H54 (cell line): Measurements from ENCODE around the gene DST.

Source experiments
- DNase-seq: peaks from one replicate; pipeline ENCODE4 v3.0.0; 2011; ENCODE audit warnings: low spot score, mixed read lengths; ENCODE audit not compliant: insufficient read length
- FAIRE-seq: peaks from 3 replicates; lab custom pipeline; 2011; peaks lifted over from hg19 to GRCh38; lab: Jason Lieb, UNC
- POLR2A ChIP-seq: IDR thresholded peaks from 2 replicates; pipeline ENCODE4 v1.6.1; 2011; ENCODE audit warnings: low read depth, mild to moderate bottlenecking, low read length

Gene DST

DNA sequence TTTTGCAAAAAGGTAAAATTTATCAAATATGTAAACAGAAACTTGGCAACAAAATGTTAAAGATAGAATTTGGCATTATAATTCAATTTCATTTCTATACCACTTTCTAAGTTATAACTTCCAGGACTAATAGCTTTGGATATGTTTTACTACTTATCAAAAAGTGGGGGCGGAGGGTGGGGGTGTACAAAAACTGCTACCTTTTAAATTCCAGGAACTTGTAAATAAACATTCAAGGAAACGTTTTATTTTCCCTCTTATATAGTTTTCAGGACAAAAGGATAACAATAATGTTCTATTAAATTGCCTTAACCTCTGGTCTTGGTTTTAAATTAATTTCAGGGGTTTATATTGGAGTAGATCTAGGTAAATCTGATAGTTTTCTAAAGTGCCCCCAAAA, 103.8 kb downstream of the DST start:
- TF ChIP-seq POLR2A = no peak
- DNase-seq = no peak
- FAIRE-seq = no peak

DNA sequence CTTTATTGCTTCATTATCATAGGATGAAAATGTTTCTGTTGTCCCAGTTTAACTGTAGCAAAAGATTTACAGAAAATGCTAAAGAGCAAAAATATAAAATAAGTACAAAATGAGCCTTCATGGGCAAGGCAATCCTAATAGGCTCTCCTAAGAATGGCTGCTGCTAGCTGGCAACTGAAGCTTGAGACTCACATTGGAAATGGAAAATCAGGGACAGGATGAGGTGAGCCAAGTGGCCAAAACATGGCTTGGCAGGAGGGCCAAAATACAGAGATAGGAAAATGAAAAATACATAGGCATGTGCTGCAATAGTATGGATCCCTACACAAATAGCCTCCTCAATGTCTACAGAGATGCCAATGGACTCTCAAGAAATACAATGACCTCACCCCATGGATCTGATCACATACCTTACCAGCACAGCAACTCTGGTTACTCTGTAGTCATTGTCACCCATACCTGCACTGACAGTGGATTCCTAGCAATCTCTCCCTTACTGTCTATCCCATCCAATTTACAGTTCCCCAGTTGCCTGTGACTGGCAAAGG, 105.4 kb downstream of the DST start:
- FAIRE-seq (peak; percentile 45), DNase-seq (no peak)
- no peak for TF ChIP-seq POLR2A

DNA sequence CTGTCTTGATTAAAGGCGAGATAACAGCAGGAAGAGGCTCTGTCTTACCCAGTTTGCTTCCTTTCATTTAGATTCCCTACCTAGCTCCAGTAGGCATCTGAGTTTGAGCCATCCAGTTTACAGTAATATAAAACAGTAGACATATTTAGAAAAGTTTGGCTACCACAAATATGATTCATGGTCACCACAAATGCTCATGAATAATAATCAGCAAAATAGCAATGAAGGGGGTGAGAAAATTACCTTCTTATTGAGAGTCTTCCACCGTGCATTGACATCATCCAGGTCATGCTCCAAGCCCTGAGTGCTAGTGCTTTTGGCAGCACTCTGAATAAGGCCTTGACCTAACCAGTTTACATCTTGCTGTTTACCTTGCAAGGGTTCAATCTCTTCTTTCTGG, 106.2 kb downstream of the DST start:
- DNase-seq (no peak), FAIRE-seq (peak; percentile 55)
- TF ChIP-seq POLR2A = no peak

DNA sequence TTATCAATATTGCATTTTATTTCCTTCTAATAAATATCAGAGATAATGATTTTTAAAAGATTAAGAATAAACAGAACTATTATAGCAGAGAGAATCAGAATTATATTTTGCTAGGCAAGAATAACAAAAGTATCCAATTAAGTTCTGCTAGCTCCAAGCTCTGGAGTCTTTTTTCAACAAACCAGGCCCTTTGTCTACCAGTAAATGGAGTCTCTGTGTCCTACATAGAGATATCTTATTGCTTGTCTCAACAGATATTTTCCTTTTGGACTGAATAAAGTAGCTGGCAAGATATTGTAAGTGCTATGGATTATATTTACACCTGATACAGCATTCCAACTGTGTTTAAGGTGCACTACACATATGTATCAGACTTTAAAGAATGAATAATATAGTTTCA, 107.1 kb downstream of the DST start:
- TF ChIP-seq POLR2A = no peak
- FAIRE-seq (no peak), DNase-seq (no peak)

DNA sequence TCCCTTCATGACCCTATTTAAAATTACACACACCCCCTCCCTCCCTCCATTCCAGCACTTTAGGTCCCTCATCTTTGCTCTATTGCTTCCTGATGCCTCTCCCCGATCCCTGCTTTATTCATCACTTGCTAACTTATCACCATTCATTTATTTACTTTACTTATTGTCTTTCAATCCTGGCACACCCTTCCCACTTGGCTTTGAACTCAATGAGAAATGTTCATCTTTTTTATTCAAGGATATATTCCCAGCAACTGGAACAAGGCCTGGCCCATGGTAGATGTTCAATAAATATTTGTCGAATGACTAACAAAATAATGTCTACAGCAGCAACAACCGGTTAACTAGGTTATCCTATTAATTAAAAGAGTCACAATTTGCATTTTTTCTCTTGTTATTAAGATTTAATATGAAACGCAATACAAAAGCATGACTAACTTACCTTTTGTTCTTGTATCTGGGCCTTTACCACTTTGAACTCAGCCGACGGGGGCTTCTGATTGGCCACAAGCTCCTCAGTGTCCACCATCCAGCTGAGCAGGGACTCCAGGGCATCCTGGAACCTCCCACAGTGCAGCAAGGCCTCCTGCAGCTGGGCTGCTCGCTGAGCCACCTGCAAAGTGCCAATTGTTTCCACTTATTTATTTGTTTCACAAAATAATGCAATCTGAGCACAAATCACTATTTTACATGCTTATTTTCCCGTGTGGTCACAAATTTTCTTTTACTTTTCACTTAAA, 107.8 kb downstream of the DST start:
- no peak for TF ChIP-seq POLR2A
- FAIRE-seq = no peak
- no peak for DNase-seq

DNA sequence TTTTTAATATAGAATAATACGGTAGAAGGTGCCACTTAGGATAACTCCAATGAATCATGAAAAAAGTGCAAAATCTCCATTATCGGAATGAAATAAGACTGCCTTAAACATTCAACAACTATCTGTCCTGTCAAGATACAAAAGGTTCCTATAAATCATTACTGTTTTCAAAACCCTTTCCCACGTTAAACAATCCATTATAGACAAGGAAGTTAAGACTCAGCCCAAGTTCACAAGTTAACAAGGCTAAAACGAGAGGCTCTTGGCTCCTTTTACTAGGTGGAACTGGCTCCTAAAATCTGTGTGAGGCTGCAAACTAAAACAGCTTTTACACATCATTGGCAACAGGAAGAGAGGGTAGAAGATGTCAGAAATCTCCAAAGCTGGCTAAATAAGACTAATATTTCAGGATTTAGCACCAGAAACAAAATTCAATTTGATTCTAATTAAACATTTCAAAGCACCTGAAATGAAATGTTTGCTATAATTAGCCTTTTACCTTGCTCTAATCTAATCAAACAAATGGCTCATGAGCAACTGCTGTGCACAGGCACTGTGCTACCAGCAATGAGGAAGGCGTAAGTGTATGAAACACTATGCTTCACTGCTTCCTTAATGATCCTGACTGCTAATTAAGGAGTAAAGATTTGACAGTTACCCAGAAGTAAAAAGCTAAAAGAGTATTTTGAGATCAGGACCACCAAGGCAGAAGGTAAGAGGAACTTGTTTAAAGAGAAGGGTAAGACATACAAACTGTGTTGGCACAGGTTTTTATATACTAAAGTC, 109.7 kb downstream of the DST start:
- DNase-seq (no peak), FAIRE-seq (peak; percentile 45)
- TF ChIP-seq POLR2A = no peak

DNA sequence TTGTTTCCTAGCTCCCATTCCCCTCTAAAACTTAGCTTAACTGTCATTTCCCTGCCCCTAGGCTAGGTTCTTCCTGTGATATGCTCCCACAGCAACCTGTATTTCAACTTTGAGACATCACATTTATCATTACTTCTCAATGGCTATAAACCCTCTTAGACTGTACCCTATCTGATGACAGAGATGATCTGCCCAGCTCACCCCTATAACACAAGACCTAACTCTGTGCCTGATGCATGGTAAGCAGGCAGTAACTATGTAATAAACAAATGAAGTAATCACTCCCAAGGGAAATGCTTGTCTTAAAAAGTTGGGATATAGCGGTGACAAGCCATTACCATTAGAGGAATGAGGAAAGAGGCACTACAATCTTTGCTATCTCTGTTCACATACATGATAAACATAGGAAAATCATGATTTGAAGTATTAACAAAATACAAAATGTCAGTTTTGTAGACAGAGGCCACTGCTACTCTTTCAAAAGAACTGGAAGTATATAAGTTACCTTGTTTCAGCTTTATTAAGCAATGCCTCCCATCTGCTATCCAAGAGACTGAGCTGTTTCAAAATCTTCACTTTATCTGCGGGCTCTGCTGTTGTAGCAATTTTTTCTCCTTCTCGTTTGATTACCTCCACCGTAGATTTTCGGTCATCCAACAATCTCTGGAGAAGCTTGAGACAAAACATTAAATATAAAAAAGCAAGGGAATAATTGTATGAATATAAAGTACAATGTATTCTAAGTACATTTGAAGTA, 110.7 kb downstream of the DST start:
- FAIRE-seq (peak; percentile 90), DNase-seq (no peak)
- no peak for TF ChIP-seq POLR2A

DNA sequence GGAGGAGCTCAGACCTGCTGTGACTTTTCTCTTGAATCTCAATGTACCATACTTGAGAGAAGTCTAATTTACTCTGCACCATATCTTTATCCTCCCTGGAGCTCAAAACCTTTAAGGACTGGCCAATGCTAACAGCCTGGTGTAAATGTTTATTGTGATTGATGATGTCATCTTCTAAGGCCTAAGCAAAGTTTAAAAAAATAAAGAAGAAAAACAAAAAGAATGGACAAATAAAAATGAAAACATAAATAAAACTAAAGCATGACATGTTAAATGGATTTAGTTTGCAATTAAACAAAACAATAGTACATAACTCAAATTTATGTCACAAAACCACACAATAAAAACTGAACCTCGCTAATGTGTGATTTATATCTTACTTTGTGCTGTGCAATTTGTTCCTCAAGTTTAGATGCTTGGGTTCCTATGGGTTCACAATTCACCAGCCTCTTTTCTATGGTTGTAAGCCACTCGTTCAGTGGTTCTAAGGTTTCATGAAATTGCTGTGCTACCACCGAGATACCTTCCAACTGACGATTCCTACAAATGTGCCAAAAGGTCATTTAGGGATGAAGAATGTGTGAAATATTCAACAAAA, 113.0 kb downstream of the DST start:
- DNase-seq (no peak), FAIRE-seq (peak; percentile 50)
- no peak for TF ChIP-seq POLR2A

DNA sequence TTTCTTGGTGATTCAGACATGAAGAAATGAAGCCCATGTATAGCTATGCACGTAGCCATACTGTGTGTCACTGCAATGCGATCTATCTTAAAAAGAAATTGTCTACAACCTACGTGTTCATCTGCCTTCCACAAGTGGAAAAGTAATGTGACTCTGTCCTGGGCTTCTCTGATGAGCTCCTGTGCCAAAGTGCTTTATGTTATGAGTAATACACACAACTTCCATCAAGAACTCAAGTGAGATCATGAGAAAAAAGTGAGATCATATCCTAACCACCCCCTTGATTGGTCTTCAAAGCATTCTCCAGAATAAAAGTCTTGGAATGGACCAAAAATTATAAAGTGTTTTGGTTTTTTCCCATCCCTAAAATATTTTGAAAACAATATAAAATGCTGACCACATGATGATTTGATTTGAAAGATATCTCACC, 114.3 kb downstream of the DST start:
- TF ChIP-seq POLR2A = no peak
- FAIRE-seq = peak; percentile 99
- peak; percentile 58 for DNase-seq

DNA sequence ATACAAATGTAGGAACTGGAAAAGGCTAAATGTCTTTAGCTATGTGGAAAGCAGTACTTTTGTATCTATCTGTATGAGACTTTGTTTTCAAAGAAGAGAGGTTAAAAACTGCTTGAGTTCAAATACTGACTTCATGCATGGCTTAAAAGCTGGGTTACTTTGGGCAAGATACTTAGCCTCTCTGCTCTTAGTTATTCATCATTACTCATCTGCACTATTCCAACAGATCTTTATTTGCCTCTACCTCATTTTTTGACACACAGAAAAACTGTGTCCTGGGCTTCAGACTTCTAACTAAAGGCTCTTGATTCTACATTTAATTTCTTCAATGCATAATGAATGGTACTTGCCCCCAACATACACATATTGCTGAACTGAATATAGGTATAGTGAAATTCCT, 114.8 kb downstream of the DST start:
- TF ChIP-seq POLR2A = no peak
- DNase-seq (no peak), FAIRE-seq (peak; percentile 23)

DNA sequence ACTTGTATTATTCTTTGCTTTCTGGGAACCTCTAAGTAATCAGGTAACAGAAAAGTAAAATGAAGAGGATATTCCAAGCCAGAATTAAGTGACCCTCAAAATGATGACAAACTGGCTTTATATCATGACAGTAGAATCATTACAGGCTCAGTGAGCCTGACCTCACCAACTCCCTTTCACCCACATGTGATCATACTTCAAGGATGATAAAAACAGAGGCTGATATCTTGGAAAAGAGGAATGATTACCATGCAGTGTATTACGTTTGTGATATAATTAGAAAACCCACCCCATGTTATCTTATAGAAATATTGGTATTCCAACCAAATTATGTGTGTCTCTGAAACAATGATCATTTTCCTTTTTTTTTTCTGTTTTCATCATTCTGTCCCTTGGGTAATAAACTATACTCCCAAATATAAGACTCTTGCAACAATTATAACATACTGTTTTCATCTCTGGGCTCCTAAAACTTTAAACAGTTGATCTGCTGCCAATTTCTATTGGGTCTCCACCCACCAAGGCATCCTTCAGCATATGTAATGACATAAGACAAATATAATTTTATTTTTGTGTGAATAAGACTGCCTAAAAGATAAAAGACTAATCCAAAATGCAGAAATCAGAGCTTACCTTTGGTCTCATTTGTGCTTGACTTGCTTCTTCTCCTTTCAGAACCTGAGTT, 115.7 kb downstream of the DST start:
- FAIRE-seq (peak; percentile 6), DNase-seq (no peak)
- no peak for TF ChIP-seq POLR2A

DNA sequence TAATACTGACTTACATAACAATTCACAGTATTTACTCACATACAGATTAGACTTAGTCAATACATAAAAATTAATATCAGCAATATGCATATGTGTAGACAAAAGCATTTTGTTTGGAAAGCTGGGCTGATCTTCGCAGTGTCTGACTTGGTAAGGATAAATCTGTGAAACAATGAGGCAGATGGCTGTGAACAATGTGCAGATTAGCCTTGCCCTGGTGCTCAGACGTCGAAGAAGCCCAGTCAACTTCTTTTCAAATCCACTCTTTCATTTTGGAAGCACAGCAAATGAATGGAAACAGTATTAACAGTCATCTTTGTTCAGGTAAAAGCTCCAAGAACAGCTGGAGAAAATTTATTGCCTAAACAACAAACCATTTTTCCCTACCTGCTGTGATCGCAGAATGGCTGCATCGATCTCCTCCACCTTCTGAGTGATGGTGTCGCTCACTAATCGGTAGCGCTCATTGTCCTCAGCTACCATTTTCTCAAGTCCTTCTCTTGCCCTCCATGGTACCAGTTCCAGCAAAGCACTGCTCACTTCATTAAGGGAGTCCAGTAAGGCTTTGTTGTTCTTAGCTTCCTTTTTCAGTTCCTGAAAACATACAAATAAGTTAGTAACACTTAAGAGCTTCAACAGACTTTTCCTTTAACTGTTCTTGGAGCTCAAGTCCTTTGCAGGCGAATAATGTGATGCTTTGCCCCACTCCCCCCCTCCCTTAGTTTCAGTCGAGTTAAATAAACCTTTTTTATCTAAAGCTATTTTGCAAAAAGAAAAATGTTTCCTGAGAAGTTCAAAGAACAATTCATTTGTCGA, 116.5 kb downstream of the DST start:
- TF ChIP-seq POLR2A = no peak
- DNase-seq (no peak), FAIRE-seq (peak; percentile 15)
